Left lung (tissue), 10 donors: ENCODE results near the gene ZNF223. TPM values are rescaled to one million over a fixed set of nuclear protein-coding genes. Genes with fewer than 3 reads are reported as not detected.

Experiments
- ATAC-seq: fragments of 200-7000 bp; cut with Tn5 transposase; one replicate; pipeline ENCODE4 v1.9.1; 2020; ENCODE audit warnings: moderate library complexity
- DNase-seq, 4 donors: peaks; one replicate each; pipeline ENCODE4 v3.0.0-alpha.2; 2013 to 2020
- H3K27ac ChIP-seq, 2 donors: fragments of 200-600 bp; sonication (generic) in 1 of 2; one replicate each; pipeline versions ENCODE4 v1.5.0 to v1.8.0; 2020 to 2021
- H3K27me3 ChIP-seq, 2 donors: fragments of 200-600 bp; sonication (generic) in 1 of 2; one replicate each; pipeline versions ENCODE4 v1.5.0 to v1.8.0; 2020 to 2021
- H3K36me3 ChIP-seq, 2 donors: fragments of 200-600 bp; sonication (generic) in 1 of 2; one replicate each; pipeline versions ENCODE4 v1.5.0 to v1.8.0; 2020 to 2021
- H3K4me1 ChIP-seq, 2 donors: fragments of 200-600 bp; one replicate each; pipeline ENCODE4 v1.8.0; 2021
- H3K4me3 ChIP-seq, 2 donors: fragments of 200-600 bp; sonication (generic) in 1 of 2; one replicate each; pipeline versions ENCODE4 v1.5.0 to v1.8.0; 2020 to 2021; ENCODE audit warnings: mild to moderate bottlenecking in 1 of 2
- H3K9me3 ChIP-seq, 2 donors: fragments of 200-600 bp; sonication (generic) in 1 of 2; one replicate each; pipeline versions ENCODE4 v1.5.0 to v1.8.0; 2020 to 2021
- intact Hi-C, 2 donors: fragments of 100-400 bp; cut with DNase I; formaldehyde crosslinking; loops; one replicate each; pipeline versions ENCODE4 v1.11.2 to v1.14.2; 2022
- polyA plus RNA-seq, 6 donors: library from polyadenylated mRNA; unstranded; fragments of 120-200 nt; gene quantifications; one replicate each; pipeline ENCODE4 v1.2.1, GENCODE V29; 2013; ENCODE audit not compliant: insufficient read length in 6 of 6
- total RNA-seq, 2 donors: library from RNA; stranded (reverse); fragmentation: NEBNext Ultra II Directional; extraction: Animal tissue kit (Norgen Biotek cat#: 25700); gene quantifications; one replicate each; pipeline ENCODE4 v1.2.1, GENCODE V29; 2021
- TF ChIP-seq, protein P1 (sequence below), 2 donors: fragments of 200-600 bp; sonication (generic) in 1 of 2; IDR thresholded peaks; one replicate each; pipeline versions ENCODE4 v1.5.0 to v1.8.0; 2021; ENCODE audit warnings: antibody characterized with exemption in 2 of 2
- donor health status: DM: no; HTN: yes; CAD: no.
- donor health status: DM: no; HTN: no; CAD: no.

ZNF223 gene
- total and polyA plus RNA-seq, 8 donors, result 5.0 to 16.1 (median 13.6) TPM

- Histone ChIP-seq H3K27ac (peak within 1 kb of the TSS; percentile 72 to 78), H3K9me3 (peaks cover 0 to 5% of the 10 kb centered on the region in 2 donors), H3K36me3 (peaks cover 0 to 28% of the 10 kb centered on the region in 2 donors), H3K27me3 (no peaks in the 10 kb centered on the region), H3K4me3 (peak within 1 kb of the TSS; percentile 82 to 84), H3K4me1 (peaks cover 0 to 12% of the 10 kb centered on the region in 2 donors)
- intact Hi-C loops, result no loop called here
- ATAC-seq, result peak; percentile 99
- TF ChIP-seq, protein P1, sequence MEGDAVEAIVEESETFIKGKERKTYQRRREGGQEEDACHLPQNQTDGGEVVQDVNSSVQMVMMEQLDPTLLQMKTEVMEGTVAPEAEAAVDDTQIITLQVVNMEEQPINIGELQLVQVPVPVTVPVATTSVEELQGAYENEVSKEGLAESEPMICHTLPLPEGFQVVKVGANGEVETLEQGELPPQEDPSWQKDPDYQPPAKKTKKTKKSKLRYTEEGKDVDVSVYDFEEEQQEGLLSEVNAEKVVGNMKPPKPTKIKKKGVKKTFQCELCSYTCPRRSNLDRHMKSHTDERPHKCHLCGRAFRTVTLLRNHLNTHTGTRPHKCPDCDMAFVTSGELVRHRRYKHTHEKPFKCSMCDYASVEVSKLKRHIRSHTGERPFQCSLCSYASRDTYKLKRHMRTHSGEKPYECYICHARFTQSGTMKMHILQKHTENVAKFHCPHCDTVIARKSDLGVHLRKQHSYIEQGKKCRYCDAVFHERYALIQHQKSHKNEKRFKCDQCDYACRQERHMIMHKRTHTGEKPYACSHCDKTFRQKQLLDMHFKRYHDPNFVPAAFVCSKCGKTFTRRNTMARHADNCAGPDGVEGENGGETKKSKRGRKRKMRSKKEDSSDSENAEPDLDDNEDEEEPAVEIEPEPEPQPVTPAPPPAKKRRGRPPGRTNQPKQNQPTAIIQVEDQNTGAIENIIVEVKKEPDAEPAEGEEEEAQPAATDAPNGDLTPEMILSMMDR (IDR thresholded peaks at IDR 0.05), result no peak
- peak; percentile 93 to 95 (median 94) for DNase-seq
Observed at GRCh38 chr19:44093931-44094765, 42.3 kb downstream of the ZNF223 start, which contains the start of gene ZNF224. Gene ZNF224, plus strand, starts transcription at chr19:44094361. Its CDS starts 3,513 bp downstream, at chr19:44097874.

- Histone ChIP-seq H3K27me3 (no peaks in the 10 kb centered on the region), H3K9me3 (peaks cover 4 to 86% of the 10 kb centered on the region in 2 donors), H3K36me3 (peaks cover 4 to 60% of the 10 kb centered on the region in 2 donors), H3K27ac (no peak overlapping the region), H3K4me1 (peaks cover 0 to 8% of the 10 kb centered on the region in 2 donors), H3K4me3 (no peak overlapping the region)
- intact Hi-C loops, result no loop called here
- TF ChIP-seq, protein P1 (IDR thresholded peaks at IDR 0.05), result no peak
- ATAC-seq (no peak), DNase-seq (no peak)
Observed at GRCh38 chr19:44107751-44108150, 55.9 kb downstream of the ZNF223 start.

DNA sequence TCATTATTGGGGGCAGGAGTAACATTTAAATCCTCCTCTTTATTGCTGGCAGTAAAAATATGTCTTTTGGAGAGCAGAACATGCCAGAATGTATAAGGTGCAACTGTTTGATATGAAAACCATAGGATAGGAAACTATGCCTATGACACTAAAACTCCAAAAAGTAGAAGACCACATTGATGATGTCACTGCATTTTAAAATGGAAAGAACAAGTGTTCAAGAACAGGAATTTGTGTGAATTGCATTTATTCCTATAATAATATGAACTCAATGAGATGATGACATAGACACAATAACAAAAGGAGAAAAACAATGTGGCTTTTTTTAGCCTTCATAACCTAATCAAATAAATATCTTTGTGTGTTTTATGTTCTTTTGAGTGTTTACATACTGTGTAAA lies 57.6 kb downstream of the ZNF223 start:
- Histone ChIP-seq H3K4me3 (no peak overlapping the region), H3K9me3 (peaks cover 4 to 68% of the 10 kb centered on the region in 2 donors), H3K4me1 (peaks cover 0 to 16% of the 10 kb centered on the region in 2 donors), H3K36me3 (peaks cover 0 to 43% of the 10 kb centered on the region in 2 donors), H3K27me3 (no peaks in the 10 kb centered on the region), H3K27ac (no peak overlapping the region)
- intact Hi-C loops, result no loop called here
- ATAC-seq (no peak), DNase-seq (no peak)
- TF ChIP-seq, protein P1 (IDR thresholded peaks at IDR 0.05), result no peak

DNA sequence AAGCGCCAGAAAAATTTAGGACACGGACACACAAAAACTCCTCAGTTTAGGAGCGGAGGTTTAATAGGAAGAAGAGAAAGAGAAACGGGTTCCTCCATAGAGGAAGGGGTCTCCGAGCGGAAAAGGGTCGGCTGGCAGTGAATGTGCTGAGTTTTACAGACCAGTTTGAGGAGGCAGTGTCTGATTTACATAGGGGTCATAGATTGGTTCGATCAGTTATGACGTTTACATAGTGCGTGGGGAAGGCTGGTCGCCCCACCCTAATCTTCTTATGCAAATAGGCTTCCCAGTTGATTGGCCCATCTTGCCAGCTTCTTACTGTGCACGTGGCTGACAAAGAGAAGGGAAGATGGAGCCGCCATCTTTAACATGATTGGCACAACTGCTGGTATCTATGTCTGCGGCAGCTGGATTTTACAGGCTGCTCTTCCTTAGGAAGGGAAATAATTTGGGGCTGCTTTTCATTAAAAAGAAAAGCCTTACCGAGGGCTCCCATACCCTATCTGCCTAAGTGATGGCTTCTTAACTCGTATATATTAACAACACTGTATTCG lies 60.2 kb downstream of the ZNF223 start:
- Histone ChIP-seq H3K36me3 (peaks cover 0 to 32% of the 10 kb centered on the region in 2 donors), H3K4me3 (peak overlapping the region; percentile 59 to 89), H3K27ac (no peak overlapping the region), H3K9me3 (peaks cover 3 to 43% of the 10 kb centered on the region in 2 donors), H3K4me1 (peaks cover 0 to 24% of the 10 kb centered on the region in 2 donors), H3K27me3 (no peaks in the 10 kb centered on the region)
- intact Hi-C loops, result no loop called here
- TF ChIP-seq, protein P1 (IDR thresholded peaks at IDR 0.05), result no peak
- DNase-seq, result peak in 2 of 4 donors; percentile 11 to 35
- no peak for ATAC-seq

DNA sequence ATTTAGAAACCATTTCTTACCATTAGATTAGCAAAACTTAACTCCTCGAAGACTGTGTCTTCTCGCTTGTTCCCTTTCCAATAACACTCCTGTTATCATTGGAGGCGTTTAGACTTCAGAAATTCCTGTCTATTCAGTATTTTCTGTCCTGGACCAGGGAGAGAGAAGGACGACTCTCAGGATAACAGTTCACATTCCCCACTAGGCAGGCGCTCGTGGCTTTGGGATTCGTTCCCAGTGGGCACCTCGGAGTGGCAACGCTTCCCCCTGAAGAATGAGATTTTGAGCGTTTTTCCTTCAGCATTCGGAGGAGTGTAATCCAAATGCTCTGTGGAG lies 60.9 kb downstream of the ZNF223 start:
- peaks cover 0 to 35% of the 10 kb centered on the region in 2 donors for H3K9me3 ChIP-seq
- peak; percentile 19 for ATAC-seq
- intact Hi-C loops, result no loop called here
- H3K4me3 ChIP-seq, result peak overlapping the region; percentile 59 to 89
- peak overlapping the region; percentile 28 to 75 for H3K27ac ChIP-seq
- H3K27me3 ChIP-seq, result no peaks in the 10 kb centered on the region
- H3K36me3 ChIP-seq, result peaks cover 0 to 32% of the 10 kb centered on the region in 2 donors
- DNase-seq, result no peak
- TF ChIP-seq, protein P1 (IDR thresholded peaks at IDR 0.05), result no peak
- H3K4me1 ChIP-seq, result peaks cover 0 to 24% of the 10 kb centered on the region in 2 donors
